HG02884 (cell line): ENCODE data around the gene LAMA2.

ENCODE experiments used
- ATAC-seq: cut with Tn5 transposase; IDR thresholded peaks from one replicate; pipeline ENCODE4 v1.9.1; 2021; ENCODE audit warnings: mild to moderate bottlenecking, moderate library complexity; ENCODE audit not compliant: unreplicated experiment

Gene LAMA2

GRCh38 chr6:129287231-129288177 is 404.6 kb downstream of the LAMA2 start:
- ATAC-seq, result no peak

- no peak for ATAC-seq
Observed at GRCh38 chr6:129289442-129289841, 406.5 kb downstream of the LAMA2 start.

DNA sequence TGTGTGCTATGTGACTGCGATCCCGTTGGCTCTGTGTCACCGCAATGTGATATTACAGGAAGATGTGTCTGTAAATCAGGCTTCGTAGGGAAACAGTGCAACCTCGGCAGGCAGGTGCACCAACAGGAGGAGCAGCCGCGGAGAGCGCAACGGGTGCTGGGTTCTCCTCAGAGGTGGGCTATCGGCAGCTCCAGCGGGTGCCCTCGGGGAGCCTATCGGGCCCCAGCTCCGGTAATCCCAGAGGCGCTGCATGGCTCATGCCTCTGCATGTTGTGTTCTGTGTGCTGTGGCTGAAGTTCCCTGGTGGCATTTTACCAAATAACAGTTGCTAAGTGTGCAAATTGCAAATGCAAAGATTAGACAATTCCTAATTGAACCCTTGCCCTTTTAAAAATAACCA is 409.9 kb downstream of the LAMA2 start:
- no peak for ATAC-seq

DNA sequence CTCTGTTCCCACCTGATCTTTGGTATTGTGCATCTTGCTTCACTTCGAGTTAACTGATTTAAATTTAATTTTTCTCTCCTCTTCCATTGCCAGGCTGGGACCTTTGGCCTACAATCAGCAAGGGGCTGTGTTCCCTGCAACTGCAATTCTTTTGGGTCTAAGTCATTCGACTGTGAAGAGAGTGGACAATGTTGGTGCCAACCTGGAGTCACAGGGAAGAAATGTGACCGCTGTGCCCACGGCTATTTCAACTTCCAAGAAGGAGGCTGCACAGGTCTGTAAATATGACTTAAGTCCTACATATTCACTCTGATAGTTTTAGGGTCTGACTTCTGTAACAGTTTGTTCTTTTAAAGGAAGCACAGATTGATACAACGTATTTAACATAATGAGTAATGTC is 414.7 kb downstream of the LAMA2 start:
- ATAC-seq, result no peak

DNA sequence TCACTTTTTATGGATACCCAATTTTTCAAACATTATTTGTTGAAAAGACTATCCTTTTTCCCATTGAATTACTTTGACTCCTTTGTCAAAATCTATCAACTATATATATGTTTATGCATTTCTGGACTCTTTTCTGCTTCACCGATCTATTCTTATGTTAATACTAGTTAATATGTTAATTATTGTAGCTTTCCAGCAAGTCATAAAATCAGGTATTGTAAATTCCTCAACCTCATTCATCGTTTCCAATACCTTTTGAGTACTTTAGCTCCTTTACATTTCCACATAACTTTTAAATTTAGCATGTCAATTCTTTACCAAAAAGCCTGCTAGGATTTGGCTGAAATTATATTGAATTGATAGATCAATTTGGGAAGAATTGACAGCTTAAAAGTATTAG is 419.7 kb downstream of the LAMA2 start:
- ATAC-seq, result no peak

DNA sequence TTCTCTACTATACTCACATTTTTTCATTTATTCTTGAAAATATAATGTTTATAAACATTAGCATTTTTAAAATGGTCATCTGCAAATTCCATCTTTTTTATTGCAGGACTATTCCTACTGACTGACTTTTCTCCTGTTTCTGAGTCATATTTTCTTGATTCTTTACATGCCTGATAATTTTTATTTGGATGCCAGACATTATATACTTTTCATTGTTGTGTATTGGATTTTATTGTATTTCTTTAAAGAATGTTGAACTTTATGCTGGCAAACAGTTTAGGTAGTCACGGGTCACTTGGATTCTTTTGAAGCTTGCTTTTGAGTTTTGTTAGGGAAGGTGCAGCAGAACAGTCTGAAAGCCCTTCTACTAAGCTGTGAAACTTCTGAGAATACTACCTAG is 423.9 kb downstream of the LAMA2 start:
- no peak for ATAC-seq

DNA sequence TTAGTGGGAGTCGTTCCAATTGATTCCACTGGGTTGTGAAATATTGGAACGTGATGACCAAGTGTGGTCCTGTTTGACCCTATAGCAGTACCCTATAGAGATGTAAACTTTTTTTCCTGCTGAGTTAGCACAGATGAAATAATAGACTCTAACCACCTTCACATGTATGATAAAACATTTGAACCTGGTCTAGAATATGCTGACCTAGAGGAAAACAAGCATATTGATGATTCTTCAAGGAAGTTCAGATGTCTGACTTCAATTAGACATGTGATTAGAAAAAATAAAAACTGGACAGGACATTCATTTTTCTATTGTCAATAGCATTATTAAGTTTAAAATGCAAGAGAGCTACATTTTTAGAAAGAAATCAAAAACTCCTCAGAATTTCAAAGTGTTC is 424.9 kb downstream of the LAMA2 start:
- no peak for ATAC-seq

DNA sequence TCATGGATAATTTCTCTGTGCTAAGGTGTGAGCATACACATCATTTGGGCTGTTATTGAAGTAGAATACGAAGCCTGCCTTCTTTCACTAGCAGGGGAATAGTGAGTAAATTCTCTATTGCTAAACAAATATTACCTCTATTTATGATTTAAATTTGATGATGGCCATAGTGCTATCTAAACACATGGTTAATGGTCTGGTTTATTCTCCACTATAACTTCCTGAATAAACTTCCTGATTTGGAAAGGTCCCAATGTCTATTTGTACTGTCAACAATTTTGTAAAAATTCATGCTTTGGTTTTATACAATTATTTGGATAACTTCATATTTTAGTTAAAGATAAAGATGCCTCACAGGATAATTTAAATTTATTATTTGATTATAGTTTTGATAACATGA is 426.2 kb downstream of the LAMA2 start:
- ATAC-seq, result no peak

DNA sequence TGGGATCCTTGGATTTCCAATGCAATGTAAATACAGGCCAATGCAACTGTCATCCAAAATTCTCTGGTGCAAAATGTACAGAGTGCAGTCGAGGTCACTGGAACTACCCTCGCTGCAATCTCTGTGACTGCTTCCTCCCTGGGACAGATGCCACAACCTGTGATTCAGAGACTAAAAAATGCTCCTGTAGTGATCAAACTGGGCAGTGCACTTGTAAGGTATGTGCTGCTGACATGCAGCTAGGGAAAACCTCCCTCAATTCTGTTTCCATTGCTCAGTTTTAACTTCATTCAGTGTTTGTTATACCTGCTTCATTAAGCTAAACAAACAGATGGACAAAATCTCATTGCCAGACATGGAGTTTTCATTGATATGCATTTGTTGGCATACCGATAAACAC is 429.9 kb downstream of the LAMA2 start:
- no peak for ATAC-seq

- ATAC-seq, result no peak
Observed at GRCh38 chr6:129314575-129314974, 431.6 kb downstream of the LAMA2 start.

- ATAC-seq, result no peak
Observed at GRCh38 chr6:129317931-129318820, 435.2 kb downstream of the LAMA2 start.

- no peak for ATAC-seq
Observed at GRCh38 chr6:129320892-129321291, 438.0 kb downstream of the LAMA2 start.

GRCh38 chr6:129321303-129321702 is 438.4 kb downstream of the LAMA2 start:
- ATAC-seq, result no peak

DNA sequence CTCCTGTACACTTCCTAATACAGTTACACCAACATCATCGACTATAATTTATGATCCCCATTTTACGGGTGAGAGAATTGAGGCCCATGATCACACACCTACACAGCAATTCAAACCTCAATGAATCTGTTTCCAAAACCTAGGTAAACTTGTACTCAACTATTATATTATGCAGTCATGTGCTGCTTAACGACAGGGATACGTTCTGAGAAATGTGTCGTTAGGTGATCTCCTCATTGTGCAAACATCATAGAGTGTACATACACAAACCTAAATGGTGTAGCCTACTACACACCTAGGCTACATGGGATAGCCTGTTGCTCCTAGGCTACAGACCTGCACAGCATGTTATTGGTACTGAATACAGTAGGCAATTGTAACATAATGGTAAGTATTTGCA is 441.4 kb downstream of the LAMA2 start:
- ATAC-seq, result no peak

GRCh38 chr6:129329678-129330077 is 446.7 kb downstream of the LAMA2 start:
- no peak for ATAC-seq

GRCh38 chr6:129331450-129332138 is 448.7 kb downstream of the LAMA2 start:
- ATAC-seq, result no peak

GRCh38 chr6:129335792-129336191 is 452.9 kb downstream of the LAMA2 start:
- no peak for ATAC-seq

- no peak for ATAC-seq
Observed at GRCh38 chr6:129338683-129339082, 455.7 kb downstream of the LAMA2 start.

- no peak for ATAC-seq
Observed at GRCh38 chr6:129340983-129341382, 458.0 kb downstream of the LAMA2 start.

- no peak for ATAC-seq
Observed at GRCh38 chr6:129342243-129342642, 459.3 kb downstream of the LAMA2 start.

- no peak for ATAC-seq
Observed at GRCh38 chr6:129342796-129343195, 459.9 kb downstream of the LAMA2 start.
